ENCODE measurements around the gene DENND5A. TPM values are rescaled to one million over a fixed set of nuclear protein-coding genes. Genes with fewer than 3 reads are reported as not detected.
A peak's percentile ranks its signal among the peaks of the same experiment; 100 is the strongest.
"Not testable (repeated sequence)": the region's sequence is repeated elsewhere in the genome, so short reads cannot be mapped to it uniquely, and the experiment has no call there.

The DENND5A gene
- total and polyA plus RNA-seq, 2 of the 8 experiments (the other 6 are each of a cell fraction or from before 2014, with no cell fraction given), result 65.7 to 139 TPM

DNA sequence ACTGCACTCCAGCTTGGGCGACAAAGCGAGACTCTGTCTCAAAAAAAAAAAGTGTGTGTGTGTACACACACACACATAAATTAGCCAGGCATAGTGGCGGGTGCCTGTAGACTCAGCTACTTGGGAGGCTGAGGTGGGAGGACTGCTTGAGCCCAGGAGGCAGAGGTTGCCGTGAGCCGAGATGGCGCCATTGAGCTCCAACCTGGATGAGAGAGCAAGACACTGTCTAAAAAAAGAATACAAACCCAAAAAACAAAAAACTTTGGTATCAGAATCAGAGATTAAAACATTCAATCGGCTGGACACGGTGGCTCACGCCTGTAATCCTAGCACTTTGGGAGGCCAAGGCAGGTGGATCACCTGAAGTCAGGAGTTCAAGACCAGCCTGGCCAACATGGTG is 44.3 kb downstream of the DENND5A start:
- DNase-seq (ENCODE audit: low read depth in 1 of 2, low spot score in 2 of 2), result peak in 1 of 2 experiments; percentile 36
- H2BK120ac ChIP-seq (replicated peaks; ENCODE audit: low read depth, low read length); H2BK12ac ChIP-seq (ENCODE audit: low read depth, low read length); H4K91ac ChIP-seq (replicated peaks; ENCODE audit: insufficient read length, low read length); H3K56ac ChIP-seq (replicated peaks; ENCODE audit: insufficient read length, low read depth, low read length); H3K27ac ChIP-seq (ENCODE audit: low read depth, low read length); H2BK15ac ChIP-seq (ENCODE audit: low read length); H4K8ac ChIP-seq (ENCODE audit: extremely low read depth, insufficient read depth, low read length); H2BK5ac ChIP-seq (ENCODE audit: low read depth, low read length); H3K4me1 ChIP-seq (replicated peaks in 1 of 4; ENCODE audit: control insufficient read depth in 3 of 4, insufficient read depth in 4 of 4, low read length in 3 of 4); H3K4ac ChIP-seq (replicated peaks; ENCODE audit: insufficient read length, low read depth, low read length); H4K20me1 ChIP-seq (replicated peaks in 1 of 2; ENCODE audit: control insufficient read depth in 1 of 2, insufficient read depth in 2 of 2, low read length in 2 of 2); H3K9ac ChIP-seq (replicated peaks in 1 of 4; ENCODE audit: extremely low read depth in 1 of 4, low read depth in 3 of 4, low read length in 3 of 4); H3K9me3 ChIP-seq (ENCODE audit: insufficient read depth in 2 of 2, low read depth in 1 of 2, low read length in 1 of 2); H3K18ac ChIP-seq (ENCODE audit: extremely low read depth, low read length); H2AK5ac ChIP-seq (ENCODE audit: low read depth, low read length); H2AFZ ChIP-seq (ENCODE audit: low read length); H3K14ac ChIP-seq (ENCODE audit: insufficient read length); H3K27me3 ChIP-seq (replicated peaks in 1 of 4; ENCODE audit: control insufficient read depth in 3 of 4, extremely low read depth in 1 of 4, insufficient read depth in 3 of 4, low read length in 3 of 4); H2BK20ac ChIP-seq (ENCODE audit: low read length); FAIRE-seq; H3K23ac ChIP-seq (ENCODE audit: insufficient read length); H4K5ac ChIP-seq (ENCODE audit: insufficient read length, low read depth, low read length); H3K4me3 ChIP-seq (ENCODE audit: extremely low read depth in 1 of 4, insufficient read depth in 2 of 4, low read depth in 3 of 4, low read length in 4 of 4); POLR2A ChIA-PET (ENCODE audit: partially characterized antibody); H3K79me1 ChIP-seq (ENCODE audit: low read depth, low read length); H3K23me2 ChIP-seq (ENCODE audit: low read depth, low read length); H3K36me3 ChIP-seq (ENCODE audit: control insufficient read depth in 2 of 4, insufficient read depth in 4 of 4, low read length in 3 of 4); H3K4me2 ChIP-seq (ENCODE audit: insufficient read depth in 1 of 2, low read depth in 2 of 2, low read length in 2 of 2): not testable (repeated sequence)
- H3K79me2 ChIP-seq (ENCODE audit: control insufficient read depth in 1 of 2, insufficient read depth in 2 of 2, low read length in 2 of 2), result peaks cover 11 to 80% of the 10 kb centered on the region in 2 experiments
- CTCF ChIA-PET (ENCODE audit: partially characterized antibody), result interaction anchor here (0.6 kb wide), 1 partner anchor 22 kb away, joined by 3 read pairs; no protein-coding TSS in a partner anchor
- 92% methylated on average over 9 of the region's 9 CpGs; no CpG with 5 or more reads in 1 of the 2 experiments for WGBS, 2 experiments (ENCODE audit: extremely low coverage in 1 of 2, insufficient coverage in 1 of 2, insufficient read length in 1 of 2, insufficient replicate concordance in 2 of 2, low coverage in 1 of 2, low lambda C conversion rate in 2 of 2, missing lambda C conversion rate in 1 of 2)

Measured in H1 (cell line).